Suppressor macrophage treated with lipopolysaccharide for 1 hour (primary cell): Measurements from ENCODE around the gene IL17D.
"Not testable (repeated sequence)": the region's sequence is repeated elsewhere in the genome, so short reads cannot be mapped to it uniquely, and the experiment has no call there.

ENCODE experiments used
- DNase-seq, 3 donors: peaks; one replicate each; pipeline ENCODE4 v3.0.0-alpha.2; 2020 to 2022

Gene IL17D

GRCh38 chr13:20721058-20721453 is 17.6 kb downstream of the IL17D start:
- no peak for DNase-seq

- DNase-seq, result peak in 2 of 3 donors; percentile 26 to 42
Measured at GRCh38 chr13:20721454-20722357, 18.2 kb downstream of the IL17D start.

DNA sequence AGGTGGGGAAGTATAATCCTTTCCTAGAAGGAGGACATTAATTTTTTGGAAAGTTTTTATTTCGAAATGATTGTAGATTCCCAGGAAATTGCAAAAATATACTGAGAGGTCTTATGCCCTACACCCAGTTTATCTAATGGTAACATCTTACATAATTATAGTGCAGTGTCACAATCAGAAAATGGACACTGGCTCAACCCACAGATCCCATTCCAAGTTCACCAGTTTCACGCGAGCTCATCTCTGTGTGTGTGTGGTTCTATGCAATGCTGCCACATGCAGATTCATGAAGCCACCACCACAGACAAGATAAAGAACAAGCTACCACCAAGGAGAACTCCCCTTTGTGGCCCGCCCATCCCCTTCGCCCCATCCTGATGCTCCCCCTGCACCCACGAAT is 24.4 kb downstream of the IL17D start:
- DNase-seq, result peak in 2 of 3 donors; percentile 16

- no peak for DNase-seq
Measured at GRCh38 chr13:20728579-20729311, 25.2 kb downstream of the IL17D start.

DNA sequence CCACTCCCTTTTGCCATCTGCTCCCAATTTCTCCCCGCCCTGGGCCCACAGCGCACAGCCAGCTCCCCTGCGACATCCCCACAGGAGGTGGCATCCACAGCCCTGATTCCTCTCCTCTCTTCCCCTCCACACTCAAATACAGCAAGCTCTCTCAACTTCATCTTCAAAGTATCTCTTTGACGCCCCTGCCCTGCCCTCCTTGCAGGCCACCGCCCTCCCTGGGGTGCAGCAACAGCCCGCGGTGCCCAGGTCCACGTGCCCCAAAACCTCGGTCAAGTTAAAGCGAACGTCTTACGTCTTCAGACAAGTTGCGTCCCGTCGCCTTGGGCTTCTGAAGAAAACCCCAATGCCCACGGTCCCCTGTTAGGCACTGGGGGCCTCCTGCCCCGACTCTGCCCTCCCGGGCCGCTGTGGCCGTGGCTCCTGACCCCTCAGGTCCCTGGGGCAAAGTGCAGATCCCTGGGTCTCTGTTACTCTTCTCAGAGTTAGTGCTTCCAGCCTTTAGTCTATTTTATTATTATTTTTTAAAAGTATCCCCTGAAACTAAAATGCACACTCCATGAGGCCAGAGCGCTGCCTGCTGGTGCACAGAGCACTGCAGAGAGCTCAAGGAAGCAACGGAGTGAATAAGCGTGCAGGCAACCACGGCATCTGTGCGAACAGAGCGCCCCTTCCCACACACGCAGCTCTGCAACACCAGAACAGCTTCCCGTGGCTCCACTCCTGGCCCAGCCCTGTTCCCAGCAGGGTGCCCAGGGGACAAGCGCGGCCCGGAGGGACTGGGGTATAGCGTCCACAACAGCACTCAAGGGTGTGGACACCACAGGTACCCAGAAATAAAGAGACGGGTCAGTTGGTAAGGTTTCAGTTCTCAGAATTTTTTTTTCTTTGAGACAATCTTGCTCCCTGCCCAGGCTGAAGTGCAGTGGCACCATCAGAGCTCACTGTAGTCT is 26.4 kb downstream of the IL17D start:
- DNase-seq, result no peak

DNA sequence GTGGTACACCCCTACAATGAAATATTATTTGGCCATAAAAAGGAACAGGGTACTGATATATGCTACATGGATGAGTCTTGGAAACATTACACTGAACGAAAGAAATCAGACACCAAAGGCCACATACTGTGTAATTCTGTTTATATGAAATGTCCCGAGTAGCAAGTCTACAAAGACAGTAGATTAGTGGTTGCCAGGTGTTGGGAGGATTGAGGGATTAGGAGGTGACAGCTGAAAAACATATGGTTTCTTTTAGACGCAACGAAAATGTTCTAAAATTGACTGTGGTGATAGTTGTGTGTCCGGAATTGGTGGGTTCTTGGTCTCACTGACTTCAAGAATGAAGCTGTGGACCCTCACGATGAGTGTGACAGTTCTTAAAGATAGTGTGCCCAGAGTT is 35.1 kb downstream of the IL17D start:
- DNase-seq, result no peak

GRCh38 chr13:20740021-20740420 is 36.5 kb downstream of the IL17D start:
- DNase-seq, result no peak

DNA sequence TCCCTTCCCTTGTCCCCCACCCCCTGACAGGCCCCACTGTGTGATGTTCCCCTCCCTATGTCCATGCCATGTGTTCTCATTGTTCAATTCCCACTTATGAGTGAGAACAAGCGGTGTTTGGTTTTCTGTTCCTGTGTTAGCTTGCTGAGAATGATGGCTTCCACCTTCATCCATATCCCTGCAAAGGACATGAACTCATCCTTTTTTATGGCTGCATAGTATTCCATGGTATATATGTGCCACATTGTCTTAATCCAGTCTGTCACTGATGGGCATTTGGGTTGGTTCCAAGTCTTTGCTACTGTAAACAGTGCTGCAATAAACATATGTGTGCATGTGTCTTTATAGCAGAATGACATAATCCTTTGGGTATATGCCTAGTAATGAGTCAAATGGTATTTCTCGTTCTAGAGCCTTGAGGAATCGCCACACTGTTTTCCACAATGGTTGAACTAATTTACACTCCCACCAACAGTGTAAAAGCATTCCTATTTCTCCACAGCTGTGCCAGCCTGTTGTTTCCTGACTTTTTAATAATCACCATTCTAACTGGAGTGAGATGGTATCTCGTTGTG is 40.4 kb downstream of the IL17D start:
- DNase-seq, result not testable (repeated sequence)

DNA sequence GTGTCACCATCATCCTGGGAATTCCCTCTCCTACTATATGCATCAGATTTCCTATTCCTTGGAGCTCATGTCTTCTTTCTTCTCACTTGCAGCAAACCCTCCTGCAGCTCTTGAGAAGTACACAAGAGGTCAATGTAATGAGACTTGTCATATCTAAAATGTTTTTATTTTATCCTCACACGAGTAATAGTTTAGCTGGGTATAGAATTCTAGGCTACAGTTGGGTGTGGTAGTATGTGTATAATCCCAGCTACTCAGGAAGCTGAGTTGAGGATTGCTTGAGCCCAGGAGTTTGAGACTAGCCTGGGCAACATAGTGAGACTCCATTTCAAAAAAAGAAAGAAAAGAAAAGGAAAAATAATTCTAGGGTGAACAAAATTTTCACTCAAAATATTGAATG is 45.9 kb downstream of the IL17D start:
- no peak for DNase-seq

GRCh38 chr13:20754009-20754408 is 50.5 kb downstream of the IL17D start:
- DNase-seq, result no peak

- DNase-seq, result no peak
Measured at GRCh38 chr13:20760872-20761271, 57.4 kb downstream of the IL17D start.

DNA sequence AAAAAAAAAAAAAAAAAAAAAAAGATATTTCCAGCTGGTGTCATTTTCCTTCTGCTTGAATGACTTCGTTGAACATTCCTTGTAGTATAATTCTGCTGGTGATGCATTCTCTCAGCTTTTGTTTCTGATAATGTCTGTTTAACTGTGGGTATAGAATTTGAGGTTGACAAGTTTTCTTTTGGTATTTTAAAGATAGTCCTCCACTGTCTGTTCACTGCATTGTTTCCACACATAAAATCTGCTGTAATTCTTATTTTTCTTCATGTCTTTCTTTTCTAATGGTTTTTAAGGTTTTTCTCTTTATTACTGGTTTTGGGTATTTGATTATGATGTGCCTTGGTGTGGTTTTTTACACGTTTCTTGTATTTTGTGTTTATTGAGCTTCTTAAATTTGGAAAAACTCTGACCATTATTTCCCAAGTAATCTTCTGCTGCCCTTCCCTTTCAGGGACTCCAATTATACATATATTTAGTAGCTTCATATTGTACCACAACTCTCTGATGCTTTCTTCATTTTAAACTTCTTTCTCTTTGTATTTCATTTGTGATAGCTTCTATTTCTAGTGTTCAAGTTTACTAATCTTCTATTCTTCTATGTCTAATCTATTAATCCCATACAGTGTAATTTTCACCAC is 63.9 kb downstream of the IL17D start:
- DNase-seq, result no peak

GRCh38 chr13:20769091-20769490 is 65.6 kb downstream of the IL17D start:
- DNase-seq, result no peak

- no peak for DNase-seq
Measured at GRCh38 chr13:20769834-20770233, 66.3 kb downstream of the IL17D start.
